Cardiac fibroblast (primary cell): ENCODE data around the gene LSM7.

Experiments used
- DNase-seq, 2 donors: peaks; one replicate each; pipeline versions ENCODE4 v3.0.0 to v3.0.0-alpha.2; 2010; ENCODE audit warnings: low read depth in 2 of 2
- H3K4me3 ChIP-seq, 2 donors: replicated peaks in 1 of 2; 1 replicate in 1 of 2; 2 replicates in 1 of 2; pipeline ENCODE4 v1.5.1; 2011; ENCODE audit warnings: low read depth in 2 of 2, low read length in 2 of 2, mild to moderate bottlenecking in 2 of 2, moderate library complexity in 1 of 2
- CTCF ChIP-seq: IDR thresholded peaks from one replicate; pipeline ENCODE4 v1.5.1; 2011; ENCODE audit warnings: low read depth, mild to moderate bottlenecking, low read length, inconsistent platforms

The LSM7 gene

GRCh38 chr19:2359992-2360685 lies 31.8 kb upstream of the LSM7 start, which contains the start of gene TMPRSS9:
TSS of gene TMPRSS9 (plus strand) at chr19:2360265. CDS start at chr19:2389786, 29,521 bp downstream.
- DNase-seq = no peak
- no peak within 1 kb of the TSS for H3K4me3 ChIP-seq
- TF ChIP-seq CTCF = no peak

- TF ChIP-seq CTCF = no peak
Observed at GRCh38 chr19:2358548-2359173, 30.3 kb upstream of the LSM7 start.

GRCh38 chr19:2357279-2358206 lies 29.2 kb upstream of the LSM7 start:
- no peak for TF ChIP-seq CTCF

More at GRCh38 chr19:2358548-2359173, 30.3 kb upstream of the LSM7 start:
- DNase-seq = no peak
- H3K4me3 ChIP-seq = no peak overlapping the region

DNA sequence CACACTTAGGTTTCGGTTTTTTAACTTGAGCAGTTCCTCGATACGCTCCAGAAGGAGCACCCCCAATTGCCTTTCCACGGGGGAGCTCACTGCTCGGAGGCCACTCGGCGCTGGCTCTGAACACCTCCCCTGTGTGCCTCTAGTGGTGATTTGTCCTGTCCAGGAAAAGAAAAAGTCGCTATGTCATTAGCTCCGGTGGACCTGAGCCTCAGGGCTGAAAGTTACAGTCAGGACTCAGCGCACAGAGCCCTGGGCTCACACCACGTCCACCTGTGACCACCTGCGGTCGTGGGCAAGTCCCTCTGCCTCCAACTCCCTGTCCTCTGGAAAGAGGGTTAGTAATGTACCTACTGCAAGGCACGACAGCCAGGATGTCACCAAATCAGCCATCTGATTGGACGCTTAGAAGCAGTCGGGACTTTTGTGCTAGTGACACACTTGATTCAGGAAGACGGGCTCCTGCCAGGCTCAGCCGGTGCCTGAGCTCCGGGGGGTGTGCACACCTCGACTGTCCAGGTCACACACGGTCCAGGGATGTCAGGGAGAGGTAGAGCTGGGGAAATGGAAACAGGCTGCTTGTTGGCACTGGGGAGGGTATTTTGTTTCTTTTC lies 27.8 kb upstream of the LSM7 start:
- H3K4me3 ChIP-seq = no peak overlapping the region
- TF ChIP-seq CTCF = no peak
- DNase-seq = no peak

More at GRCh38 chr19:2357279-2358206, 29.2 kb upstream of the LSM7 start:
- no peak overlapping the region for H3K4me3 ChIP-seq
- DNase-seq = no peak

GRCh38 chr19:2355168-2356035 lies 27.0 kb upstream of the LSM7 start:
- DNase-seq = peak in 1 of 2 donors; percentile 23
- no peak overlapping the region for H3K4me3 ChIP-seq
- TF ChIP-seq CTCF = no peak
